ENCODE measurements around the gene SNTB2. TPM values are rescaled to one million over a fixed set of nuclear protein-coding genes. Genes with fewer than 3 reads are reported as not detected.
A peak's percentile ranks its signal among the peaks of the same experiment; 100 is the strongest.

The SNTB2 gene
- polyA plus RNA-seq, 1 experiment, result 50.5 TPM

- DNase-seq (ENCODE audit: low read depth), result no peak
- Histone ChIP-seq H3K27me3 (ENCODE audit: control insufficient read depth, insufficient read depth, low read length) (no peaks in the 10 kb centered on the region), H3K4me3 (ENCODE audit: low read depth, low read length) (no peak overlapping the region), H3K36me3 (ENCODE audit: control insufficient read depth, insufficient read depth, low read length) (peaks cover 23% of the 10 kb centered on the region)
- POLR2A ChIA-PET, result no interaction called here
- TF ChIP-seq CTCF (IDR thresholded peaks at IDR 0.05; ENCODE audit: insufficient read depth, low read depth, low read length), result no peak
- CTCF ChIA-PET, result no interaction called here
These were observed 147.7 kb downstream of the SNTB2 start for GRCh38 chr16:69334696-69335095.

GRCh38 chr16:69338557-69339288, 151.8 kb downstream of the SNTB2 start:
- no peak for DNase-seq (ENCODE audit: low read depth)
- ChIA-PET CTCF (interaction anchor here (0.9 to 1.2 kb wide), 4 partner anchors 10 to 189 kb away, joined by 3 to 6 read pairs (median 4); no protein-coding TSS in a partner anchor), POLR2A (no interaction called here)
- Histone ChIP-seq H3K27me3 (ENCODE audit: control insufficient read depth, insufficient read depth, low read length) (no peaks in the 10 kb centered on the region), H3K4me3 (ENCODE audit: low read depth, low read length) (peak overlapping the region; percentile 83), H3K36me3 (ENCODE audit: control insufficient read depth, insufficient read depth, low read length) (peaks cover 20% of the 10 kb centered on the region)
- no peak for TF ChIP-seq CTCF (IDR thresholded peaks at IDR 0.05; ENCODE audit: insufficient read depth, low read depth, low read length)

- H3K36me3 ChIP-seq (ENCODE audit: control insufficient read depth, insufficient read depth, low read length), result peaks cover 13% of the 10 kb centered on the region
- ChIA-PET POLR2A (no interaction called here), CTCF (interaction anchor here (0.8 to 1.2 kb wide), 6 partner anchors 10 to 190 kb away, joined by 3 to 6 read pairs (median 4); no protein-coding TSS in a partner anchor)
- H3K27me3 ChIP-seq (ENCODE audit: control insufficient read depth, insufficient read depth, low read length), result no peaks in the 10 kb centered on the region
- peak; percentile 90 for DNase-seq (ENCODE audit: low read depth)
- peak within 1 kb of the TSS; percentile 83 for H3K4me3 ChIP-seq (ENCODE audit: low read depth, low read length)
- TF ChIP-seq CTCF (IDR thresholded peaks at IDR 0.05; ENCODE audit: insufficient read depth, low read depth, low read length), result peak; percentile 85
These were observed 152.5 kb downstream of the SNTB2 start, which contains the start of the genes COG8 and NIP7 for GRCh38 chr16:69339289-69340094. COG8 (minus strand) TSS chr16:69339564; CDS start chr16:69339552, 12 bp downstream. NIP7 (plus strand) TSS chr16:69339772; CDS start chr16:69339830, 58 bp downstream.

GRCh38 chr16:69340095-69340644, 153.2 kb downstream of the SNTB2 start:
- Histone ChIP-seq H3K27me3 (ENCODE audit: control insufficient read depth, insufficient read depth, low read length) (no peaks in the 10 kb centered on the region), H3K4me3 (ENCODE audit: low read depth, low read length) (peak overlapping the region; percentile 83), H3K36me3 (ENCODE audit: control insufficient read depth, insufficient read depth, low read length) (peaks cover 6% of the 10 kb centered on the region)
- ChIA-PET CTCF (interaction anchor here (0.8 to 1.1 kb wide), 2 partner anchors 13 to 28 kb away, joined by 3 to 4 read pairs; no protein-coding TSS in a partner anchor), POLR2A (no interaction called here)
- no peak for DNase-seq (ENCODE audit: low read depth)
- no peak for TF ChIP-seq CTCF (IDR thresholded peaks at IDR 0.05; ENCODE audit: insufficient read depth, low read depth, low read length)

GRCh38 chr16:69344171-69344570, 157.2 kb downstream of the SNTB2 start:
- Histone ChIP-seq H3K4me3 (ENCODE audit: low read depth, low read length) (no peak overlapping the region), H3K36me3 (ENCODE audit: control insufficient read depth, insufficient read depth, low read length) (peaks cover 2% of the 10 kb centered on the region; the same call in 1 of the 2 replicates), H3K27me3 (ENCODE audit: control insufficient read depth, insufficient read depth, low read length) (no peaks in the 10 kb centered on the region)
- ChIA-PET POLR2A (no interaction called here), CTCF (no interaction called here)
- no peak for DNase-seq (ENCODE audit: low read depth)
- no peak for TF ChIP-seq CTCF (IDR thresholded peaks at IDR 0.05; ENCODE audit: insufficient read depth, low read depth, low read length)
